Thyroid gland (tissue), 4 donors: ENCODE data around the gene TMEM50B. TPM values are rescaled to one million over a fixed set of nuclear protein-coding genes. Genes with fewer than 3 reads are reported as not detected.
"Not testable (repeated sequence)": the region's sequence is repeated elsewhere in the genome, so short reads cannot be mapped to it uniquely, and the experiment has no call there.

Source experiments
- DNase-seq, 2 donors: peaks; one replicate each; pipeline ENCODE4 v3.0.0-alpha.2; 2019
- H3K27ac ChIP-seq, 3 donors: fragments of 200-600 bp; sonication (generic); 1 replicate in 2 of 3; 2 replicates in 1 of 3; pipeline ENCODE4 v1.5.1; 2016 to 2019; ENCODE audit warnings: mild to moderate bottlenecking in 1 of 3, moderate library complexity in 1 of 3
- H3K27me3 ChIP-seq: fragments of 200-600 bp; sonication (generic); one replicate; pipeline ENCODE4 v1.5.1; 2019
- H3K36me3 ChIP-seq, 2 donors: fragments of 200-600 bp; sonication (generic); one replicate each; pipeline ENCODE4 v1.5.1; 2016 to 2019
- H3K4me1 ChIP-seq, 2 donors: fragments of 200-600 bp; sonication (generic); one replicate each; pipeline ENCODE4 v1.5.1; 2017 to 2019
- H3K4me3 ChIP-seq, 3 donors: fragments of 200-600 bp; sonication (generic); replicated peaks in 1 of 3; 1 replicate in 2 of 3; 2 replicates in 1 of 3; pipeline ENCODE4 v1.5.1; 2016; ENCODE audit warnings: mild to moderate bottlenecking in 1 of 3
- H3K9me3 ChIP-seq: fragments of 200-600 bp; sonication (generic); one replicate; pipeline ENCODE4 v1.5.1; 2017
- CTCF ChIP-seq, 6 experiments: fragments of 200-600 bp in 3 of 6; fragments of 450-650 bp in 3 of 6; sonication (generic) in 3 of 6; IDR thresholded peaks; one replicate each; pipeline ENCODE4 v1.5.1; 2016 to 2019; ENCODE audit warnings: antibody characterized with exemption in 6 of 6, mild to moderate bottlenecking in 2 of 6, inconsistent platforms in 1 of 6, moderate library complexity in 1 of 6
- POLR2A ChIP-seq, 2 donors: fragments of 450-650 bp; IDR thresholded peaks; one replicate each; pipeline ENCODE4 v1.6.1; 2017; ENCODE audit warnings: antibody characterized with exemption in 2 of 2, mild to moderate bottlenecking in 2 of 2, moderate library complexity in 1 of 2
- WGBS, 2 donors: methylation state at CpG; one replicate each; pipeline ENCODE4 v1.1.5; 2017; 5-methylcytosine and 5-hydroxymethylcytosine counted together
- intact Hi-C: fragments of 100-400 bp; cut with DNase I; formaldehyde crosslinking; loops from one replicate; pipeline ENCODE4 v1.15.1; 2023
- total RNA-seq, 4 donors: library from RNA; depleted of rRNA; stranded (reverse); fragments of >200 nt; gene quantifications; one replicate each; pipeline ENCODE4 v1.2.3, GENCODE V29; 2016

The TMEM50B gene
- total RNA-seq, 4 donors from 2014 or later: 202 to 399 (median 295) TPM

- intact Hi-C loops: no loop called here
- peak; percentile 49 to 57 for DNase-seq
- peaks cover 15 to 28% of the 10 kb centered on the region in 2 donors for H3K4me1 ChIP-seq
These were observed 667 bp downstream of the TMEM50B start for GRCh38 chr21:33478935-33479678.

DNA sequence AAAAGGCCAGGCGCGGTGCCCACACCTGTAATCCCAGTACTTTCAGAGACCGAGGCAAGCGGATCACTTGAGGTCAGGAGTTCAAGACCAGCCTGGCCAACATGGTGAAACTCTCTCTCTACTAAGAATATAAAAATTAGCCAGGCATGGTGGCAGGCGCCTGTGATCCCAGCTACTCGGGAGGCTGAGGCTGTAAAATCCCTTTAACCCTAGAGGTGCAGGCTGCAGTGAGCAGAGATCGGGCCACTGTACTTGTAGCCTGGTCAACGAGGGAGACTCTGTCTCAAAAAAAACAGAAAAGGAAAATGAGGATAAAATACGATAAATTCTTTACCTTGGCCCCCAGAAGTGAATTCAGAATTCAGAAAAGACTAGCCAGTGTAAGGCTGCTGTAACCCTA lies 1.6 kb downstream of the TMEM50B start:
- TF ChIP-seq CTCF (IDR thresholded peaks at IDR 0.05) (no peak), POLR2A (IDR thresholded peaks at IDR 0.05) (no peak)
- Histone ChIP-seq H3K9me3 (no peaks in the 10 kb centered on the region), H3K27ac (peak overlapping the region in 2 of 3 donors; percentile 95 to 96), H3K4me1 (peaks cover 11 to 24% of the 10 kb centered on the region in 2 donors), H3K4me3 (peak overlapping the region; percentile 57 to 77 (median 75)), H3K36me3 (no peaks in the 10 kb centered on the region), H3K27me3 (no peaks in the 10 kb centered on the region)
- DNase-seq: no peak
- intact Hi-C loops: no loop called here
- WGBS, 2 donors: 61% methylated on average over 9 of the region's 9 CpGs

More at GRCh38 chr21:33478935-33479678, 667 bp downstream of the TMEM50B start:
- TF ChIP-seq CTCF (IDR thresholded peaks at IDR 0.05) (peak in 1 of 6 experiments; percentile 5), POLR2A (IDR thresholded peaks at IDR 0.05) (no peak)
- Histone ChIP-seq H3K36me3 (no peaks in the 10 kb centered on the region), H3K9me3 (no peaks in the 10 kb centered on the region), H3K4me3 (peak overlapping the region; percentile 57 to 77 (median 75)), H3K27ac (peak overlapping the region; percentile 90 to 96 (median 95)), H3K27me3 (no peaks in the 10 kb centered on the region)
- 0% methylated on average over 41 to 52 of the region's 68 CpGs for WGBS, 2 donors

- no peaks in the 10 kb centered on the region for H3K36me3 ChIP-seq
- no peak for TF ChIP-seq CTCF (IDR thresholded peaks at IDR 0.05)
- H3K27ac ChIP-seq: no peak overlapping the region
- H3K27me3 ChIP-seq: no peaks in the 10 kb centered on the region
- no peak for DNase-seq
- no peak overlapping the region for H3K4me3 ChIP-seq
- 90 to 95% methylated on average over 7 of the region's 7 CpGs for WGBS, 2 donors
- no peaks in the 10 kb centered on the region for H3K9me3 ChIP-seq
- H3K4me1 ChIP-seq: peaks cover 11 to 24% of the 10 kb centered on the region in 2 donors
- intact Hi-C loops: no loop called here
These were observed 2.7 kb downstream of the TMEM50B start for GRCh38 chr21:33477066-33477465.

- TF ChIP-seq CTCF (IDR thresholded peaks at IDR 0.05): no peak
- no peak for TF ChIP-seq POLR2A (IDR thresholded peaks at IDR 0.05)
- DNase-seq: no peak
- 96% methylated on average over 3 of the region's 3 CpGs for WGBS, 2 donors
- Histone ChIP-seq H3K4me3 (no peak overlapping the region), H3K9me3 (no peaks in the 10 kb centered on the region), H3K27ac (no peak overlapping the region), H3K27me3 (no peaks in the 10 kb centered on the region), H3K36me3 (no peaks in the 10 kb centered on the region), H3K4me1 (peaks cover 14 to 17% of the 10 kb centered on the region in 2 donors)
- intact Hi-C loops: no loop called here
These were observed 6.4 kb downstream of the TMEM50B start for GRCh38 chr21:33473344-33473743.

DNA sequence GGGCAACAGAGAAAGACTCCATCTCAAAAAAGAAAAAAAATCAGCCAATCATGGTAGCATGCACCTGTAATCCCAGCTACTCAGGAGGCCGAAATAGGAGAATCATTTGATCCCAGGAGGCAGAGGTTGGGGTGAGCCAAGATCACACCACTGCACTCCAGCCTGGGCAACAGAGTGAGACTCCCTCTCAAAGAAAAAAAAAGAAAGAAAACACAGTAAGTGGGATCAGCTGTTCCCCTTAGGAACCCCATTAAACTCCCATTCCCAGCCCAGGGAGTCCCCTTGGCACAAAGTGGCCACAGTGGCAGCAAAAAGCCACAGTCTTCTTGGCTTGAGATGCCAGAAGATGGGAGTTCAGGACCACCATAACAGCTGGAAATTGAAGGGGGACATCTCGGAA lies 9.1 kb downstream of the TMEM50B start:
- Histone ChIP-seq H3K4me3 (no peak overlapping the region), H3K9me3 (no peaks in the 10 kb centered on the region), H3K4me1 (peaks cover 3 to 8% of the 10 kb centered on the region in 2 donors), H3K36me3 (no peaks in the 10 kb centered on the region), H3K27ac (no peak overlapping the region), H3K27me3 (no peaks in the 10 kb centered on the region)
- no peak for DNase-seq
- 97 to 98% methylated on average over 2 of the region's 2 CpGs for WGBS, 2 donors
- TF ChIP-seq POLR2A (IDR thresholded peaks at IDR 0.05) (no peak), CTCF (IDR thresholded peaks at IDR 0.05) (no peak)
- intact Hi-C loops: no loop called here

- H3K4me1 ChIP-seq, H3K9me3 ChIP-seq, H3K36me3 ChIP-seq, intact Hi-C loops, H3K27ac ChIP-seq, DNase-seq, H3K4me3 ChIP-seq, H3K27me3 ChIP-seq: not testable (repeated sequence)
- WGBS, 2 donors: 89 to 94% methylated on average over 4 of the region's 4 CpGs
These were observed 10.6 kb downstream of the TMEM50B start for GRCh38 chr21:33469183-33469582.
